OCI-LY3 (cell line): Measurements from ENCODE around the gene ACOT11.

ENCODE experiments used
- CTCF ChIP-seq: fragments of 200-600, 300-600 bp; sonication (generic); IDR thresholded peaks from 2 replicates; pipeline ENCODE4 v1.5.1; 2014; ENCODE audit warnings: antibody characterized with exemption, low read length, low read depth
- EZH2phosphoT487 ChIP-seq: fragments of 200-600 bp; shearing (Covaris generic); IDR thresholded peaks from 2 replicates; pipeline ENCODE4 v1.6.1; 2018; ENCODE audit warnings: antibody characterized with exemption, mixed run types, low read depth

- TF ChIP-seq CTCF (no peak), EZH2phosphoT487 (no peak)
Measured at GRCh38 chr1:54553602-54554313, 5.7 kb downstream of the ACOT11 start.
